ENCODE results near the gene CHCHD1. TPM values are rescaled to one million over a fixed set of nuclear protein-coding genes. Genes with fewer than 3 reads are reported as not detected.
"Not testable (repeated sequence)": the region's sequence is repeated elsewhere in the genome, so short reads cannot be mapped to it uniquely, and the experiment has no call there.

CHCHD1 gene
- total RNA-seq, 1 donor from 2014 or later = 21.1 TPM

DNA sequence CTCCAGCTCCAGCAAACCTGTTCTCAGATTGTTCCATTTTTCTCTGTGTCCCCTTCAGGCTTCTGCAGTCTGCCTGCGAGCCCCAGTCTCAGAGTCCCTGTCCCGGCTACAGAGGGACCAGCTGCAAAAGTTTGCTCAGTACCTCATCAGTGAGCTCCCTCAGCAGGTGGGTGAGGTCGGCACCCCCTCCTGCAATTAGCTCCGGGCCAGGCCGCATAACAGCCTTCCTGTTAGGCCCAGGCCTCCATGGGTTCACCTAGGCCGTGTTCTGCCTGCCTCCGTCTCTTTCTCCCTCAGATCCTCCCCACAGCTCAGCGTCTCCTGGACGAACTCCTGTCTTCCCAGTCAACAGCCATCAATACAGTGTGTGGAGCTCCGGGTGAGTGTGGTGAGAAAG, 7.8 kb downstream of the CHCHD1 start:
- ATAC-seq = no peak
- TF ChIP-seq CTCF (IDR thresholded peaks at IDR 0.05) = no peak
- intact Hi-C loops (cut with DNase I) = no loop called here
- DNase-seq = no peak
- no peaks in the 10 kb centered on the region for H3K9me3 ChIP-seq
- H3K4me1 ChIP-seq = peaks cover 27% of the 10 kb centered on the region
- H3K4me3 ChIP-seq = no peak overlapping the region
- H3K27me3 ChIP-seq (ENCODE audit: low read depth) = no peaks in the 10 kb centered on the region
- peaks cover 62% of the 10 kb centered on the region for H3K36me3 ChIP-seq
- H3K27ac ChIP-seq = no peak overlapping the region

DNA sequence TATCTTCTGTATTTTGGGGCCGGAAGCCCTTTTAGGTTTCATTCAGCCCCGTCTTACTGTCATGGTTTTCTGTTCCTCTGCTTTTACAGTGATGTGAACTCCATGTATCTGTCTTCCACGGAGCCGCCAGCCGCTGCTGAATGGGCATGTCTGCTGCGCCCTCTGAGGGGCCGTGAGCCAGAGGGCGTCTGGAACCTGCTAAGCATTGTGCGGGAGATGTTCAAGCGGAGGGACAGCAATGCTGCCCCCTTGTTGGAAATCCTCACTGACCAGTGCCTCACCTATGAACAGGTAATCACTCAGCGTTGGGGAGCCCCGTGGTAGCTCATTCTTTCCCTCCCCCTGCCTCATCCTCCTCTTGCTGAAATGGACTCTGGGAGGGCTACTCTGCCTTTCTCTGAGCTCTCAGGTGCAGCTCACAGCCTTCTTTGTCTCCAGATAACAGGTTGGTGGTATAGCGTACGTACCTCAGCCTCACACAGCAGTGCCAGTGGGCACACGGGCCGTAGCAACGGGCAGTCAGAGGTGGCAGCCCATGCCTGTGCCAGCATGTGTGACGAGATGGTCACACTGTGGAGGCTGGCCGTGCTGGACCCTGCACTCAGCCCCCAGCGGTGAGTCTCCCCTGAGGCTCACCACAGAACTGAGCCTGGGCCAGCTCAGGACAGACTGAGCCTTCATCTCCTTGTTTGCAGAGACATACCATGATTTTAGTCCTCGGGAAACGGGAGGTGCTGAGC, 9.2 kb downstream of the CHCHD1 start:
- H3K4me3 ChIP-seq = no peak overlapping the region
- intact Hi-C loops (cut with DNase I) = no loop called here
- ATAC-seq (no peak), DNase-seq (no peak)
- H3K4me1 ChIP-seq = peaks cover 24% of the 10 kb centered on the region
- TF ChIP-seq CTCF (IDR thresholded peaks at IDR 0.05) = no peak
- no peaks in the 10 kb centered on the region for H3K9me3 ChIP-seq
- H3K27ac ChIP-seq = no peak overlapping the region
- peaks cover 76% of the 10 kb centered on the region for H3K36me3 ChIP-seq
- H3K27me3 ChIP-seq (ENCODE audit: low read depth) = no peaks in the 10 kb centered on the region

GRCh38 chr10:73791871-73792400, 10.1 kb downstream of the CHCHD1 start:
- Histone ChIP-seq H3K4me1 (peaks cover 16% of the 10 kb centered on the region), H3K36me3 (peaks cover 85% of the 10 kb centered on the region), H3K9me3 (no peaks in the 10 kb centered on the region), H3K4me3 (no peak overlapping the region), H3K27ac (no peak overlapping the region), H3K27me3 (ENCODE audit: low read depth) (no peaks in the 10 kb centered on the region)
- intact Hi-C loops (cut with DNase I) = no loop called here
- ATAC-seq = peak in 1 of 2 donors; percentile 11
- DNase-seq = no peak
- TF ChIP-seq CTCF (IDR thresholded peaks at IDR 0.05) = no peak

DNA sequence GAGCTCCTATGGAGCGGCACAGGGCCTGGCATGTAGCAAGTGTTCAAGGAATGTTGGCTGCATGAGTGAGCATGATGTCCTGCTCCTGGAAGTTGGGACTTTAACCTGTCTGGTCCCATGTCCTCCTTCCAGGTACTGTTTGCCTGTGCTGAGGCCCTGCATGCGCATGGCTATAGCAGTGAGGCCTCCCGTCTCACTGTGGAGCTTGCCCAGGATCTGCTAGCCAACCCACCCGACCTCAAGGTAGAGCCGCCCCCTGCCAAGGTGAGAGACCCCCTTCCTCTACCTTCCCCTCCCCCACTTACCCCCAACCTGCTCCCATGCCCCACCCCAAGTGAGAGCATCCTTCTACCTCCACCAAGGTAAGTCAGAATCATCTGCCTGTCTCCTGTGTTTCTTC, 11.6 kb downstream of the CHCHD1 start:
- no peak for ATAC-seq
- no peak for DNase-seq

DNA sequence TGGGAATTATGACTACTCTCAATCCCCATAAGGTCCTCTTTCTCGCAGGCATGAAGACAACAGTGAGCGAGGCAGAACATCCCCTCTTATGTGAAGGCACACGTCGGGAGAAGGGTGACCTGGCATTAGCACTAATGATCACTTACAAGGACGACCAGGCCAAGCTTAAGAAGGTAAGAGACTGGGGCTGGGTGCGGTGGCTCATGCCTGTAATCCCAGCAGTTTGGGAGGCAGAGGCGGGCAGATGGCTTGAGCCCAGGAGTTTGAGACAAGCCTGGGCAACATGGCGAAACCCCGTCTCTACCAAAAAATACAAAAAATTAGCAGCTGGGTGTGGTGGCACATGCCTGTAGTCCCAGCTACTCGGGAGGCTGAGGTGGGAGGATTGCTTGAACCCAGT, 13.6 kb downstream of the CHCHD1 start:
- H3K27me3 ChIP-seq (ENCODE audit: low read depth); intact Hi-C loops (cut with DNase I); H3K4me1 ChIP-seq; H3K4me3 ChIP-seq; H3K27ac ChIP-seq; H3K9me3 ChIP-seq; DNase-seq; ATAC-seq: not testable (repeated sequence)
- H3K36me3 ChIP-seq = peaks cover 100% of the 10 kb centered on the region

More for the DNA sequence above, 11.6 kb downstream of the CHCHD1 start:
- Histone ChIP-seq H3K4me3 (no peak overlapping the region), H3K27me3 (ENCODE audit: low read depth) (no peaks in the 10 kb centered on the region), H3K4me1 (peaks cover under 1% of the 10 kb centered on the region), H3K36me3 (peaks cover 100% of the 10 kb centered on the region), H3K9me3 (no peaks in the 10 kb centered on the region), H3K27ac (no peak overlapping the region)
- no peak for TF ChIP-seq CTCF (IDR thresholded peaks at IDR 0.05)
- intact Hi-C loops (cut with DNase I) = no loop called here

DNA sequence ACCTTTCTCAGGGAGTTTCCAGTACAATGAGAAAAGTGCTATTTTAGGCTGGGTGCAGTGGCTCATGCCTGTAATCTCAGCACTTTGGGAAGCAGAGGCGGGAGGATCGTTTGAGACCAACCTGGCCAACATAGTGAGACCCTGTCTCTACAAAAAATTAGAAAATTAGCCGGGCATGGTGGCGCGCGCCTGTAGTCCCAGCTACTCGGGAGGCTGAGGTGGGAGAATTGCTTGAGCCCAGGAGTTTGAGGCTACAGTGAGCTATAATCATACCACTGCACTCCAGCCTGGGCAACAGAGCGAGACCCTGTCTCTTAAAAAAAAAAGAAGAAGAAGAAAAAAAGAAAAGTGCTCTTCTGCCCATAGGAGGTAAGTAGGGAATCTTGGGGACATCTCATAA, 14.2 kb downstream of the CHCHD1 start:
- H3K9me3 ChIP-seq; H3K4me3 ChIP-seq; DNase-seq; H3K4me1 ChIP-seq; H3K27ac ChIP-seq; intact Hi-C loops (cut with DNase I); H3K27me3 ChIP-seq (ENCODE audit: low read depth); ATAC-seq: not testable (repeated sequence)
- peaks cover 98% of the 10 kb centered on the region for H3K36me3 ChIP-seq
